Thyroid gland (tissue), 4 donors: ENCODE data around the gene ASB7.

Experiments
- CTCF ChIP-seq, 6 experiments: fragments of 200-600 bp in 3 of 6; fragments of 450-650 bp in 3 of 6; sonication (generic) in 3 of 6; IDR thresholded peaks; one replicate each; pipeline ENCODE4 v1.5.1; 2016 to 2019; ENCODE audit warnings: antibody characterized with exemption in 6 of 6, mild to moderate bottlenecking in 2 of 6, inconsistent platforms in 1 of 6, moderate library complexity in 1 of 6
- POLR2A ChIP-seq, 2 donors: fragments of 450-650 bp; IDR thresholded peaks; one replicate each; pipeline ENCODE4 v1.6.1; 2017; ENCODE audit warnings: antibody characterized with exemption in 2 of 2, mild to moderate bottlenecking in 2 of 2, moderate library complexity in 1 of 2

DNA sequence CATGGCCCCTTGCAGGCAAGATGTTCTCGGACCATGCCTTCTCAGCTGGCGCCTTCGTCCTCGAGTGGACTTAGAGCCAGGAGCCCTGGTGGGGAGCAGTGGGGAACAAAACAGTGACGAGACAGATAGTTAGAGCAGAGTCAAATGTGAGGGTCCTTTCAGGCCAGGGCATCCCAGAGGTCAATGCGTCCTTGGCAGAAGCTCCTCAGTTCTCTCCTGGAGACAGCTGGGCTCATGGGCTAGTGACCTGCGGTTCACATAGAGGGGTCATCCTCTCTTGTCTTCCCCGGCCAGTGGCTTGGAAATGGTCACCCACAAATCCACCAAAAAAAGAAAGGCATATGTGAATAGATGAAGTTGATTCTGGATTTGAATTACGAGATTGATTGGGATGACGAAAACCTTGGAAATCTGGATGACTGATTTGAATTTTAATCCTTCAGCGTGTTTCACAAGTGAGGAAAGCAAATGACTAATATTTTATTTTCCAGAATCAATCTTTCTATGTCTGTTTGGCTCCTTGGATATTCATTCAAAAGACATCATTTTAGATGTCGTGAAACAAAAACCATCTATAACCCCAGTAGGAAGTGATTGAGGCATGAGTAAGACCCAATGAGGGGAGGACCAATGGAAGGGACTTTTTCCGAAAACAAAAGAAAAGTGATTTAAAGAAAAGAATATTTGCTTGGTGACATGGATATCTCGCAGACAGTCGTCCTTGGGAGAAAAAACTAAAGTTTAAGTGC is 84.5 kb downstream of the ASB7 start:
- TF ChIP-seq CTCF (IDR thresholded peaks at IDR 0.05): no peak
- TF ChIP-seq POLR2A (IDR thresholded peaks at IDR 0.05): no peak
